Naive thymus-derived CD4-positive, alpha-beta T cell (primary cell): Measurements from ENCODE around the gene KCNIP3. TPM values are rescaled to one million over a fixed set of nuclear protein-coding genes. Genes with fewer than 3 reads are reported as not detected.

Source experiments
- ATAC-seq: fragments of 150-1000 bp; cut with Tn5 transposase; 2 replicates; pipeline ENCODE4 v1.10.0; 2021; ENCODE audit warnings: mild to moderate bottlenecking, moderate library complexity
- CTCF ChIA-PET: fragments of 350-600 bp; sonication (Branson Sonifier 250); formaldehyde crosslinking; loops from one replicate; lab custom pipeline; 2021; ENCODE audit warnings: antibody characterized with exemption; lab: Charles Lee
- POLR2A ChIA-PET: fragments of 350-600 bp; sonication (Branson Sonifier 250); formaldehyde crosslinking; loops from one replicate; lab custom pipeline; 2021; ENCODE audit warnings: antibody characterized with exemption, inconsistent platforms; lab: Charles Lee
- DNase-seq, 9 donors: peaks; one replicate each; pipeline versions ENCODE4 v3.0.0 to v3.0.0-alpha.2; 2020 to 2022; ENCODE audit warnings: mixed read lengths in 1 of 9
- H3K27ac ChIP-seq: one replicate; pipeline ENCODE4 v1.7.0; 2013; ENCODE audit warnings: mild to moderate bottlenecking, low read depth, low read length, moderate library complexity
- H3K27me3 ChIP-seq, 2 donors: one replicate each; pipeline ENCODE4 v1.7.0; 2013; ENCODE audit warnings: low read length in 2 of 2, mild to moderate bottlenecking in 2 of 2, moderate library complexity in 2 of 2; ENCODE audit not compliant: control insufficient read depth in 2 of 2, insufficient read depth in 2 of 2
- H3K36me3 ChIP-seq, 3 experiments: 1 replicate in 2 of 3; 2 replicates in 1 of 3; pipeline ENCODE4 v1.7.0; 2013; ENCODE audit warnings: low read length in 3 of 3, mild to moderate bottlenecking in 3 of 3, moderate library complexity in 1 of 3; ENCODE audit not compliant: insufficient read depth in 3 of 3, control insufficient read depth in 2 of 3
- H3K4me1 ChIP-seq, 2 donors: one replicate each; pipeline ENCODE4 v1.7.0; 2013; ENCODE audit warnings: low read length in 2 of 2, mild to moderate bottlenecking in 2 of 2, moderate library complexity in 1 of 2; ENCODE audit not compliant: control insufficient read depth in 2 of 2, insufficient read depth in 2 of 2
- H3K4me3 ChIP-seq: 2 replicates; pipeline ENCODE4 v1.7.0; 2013; ENCODE audit warnings: mild to moderate bottlenecking, low read length
- H3K9me3 ChIP-seq, 3 experiments: 1 replicate in 2 of 3; 2 replicates in 1 of 3; pipeline ENCODE4 v1.7.0; 2013; ENCODE audit warnings: low read length in 3 of 3; ENCODE audit not compliant: control insufficient read depth in 2 of 3
- H3K27ac Mint-ChIP-seq, 9 donors: one replicate each; pipeline ENCODE4 v1.8.0; 2020 to 2022; ENCODE audit warnings: mixed read lengths in 9 of 9, mild to moderate bottlenecking in 8 of 9, moderate library complexity in 5 of 9, inconsistent platforms in 2 of 9
- H3K27me3 Mint-ChIP-seq, 5 donors: one replicate each; pipeline ENCODE4 v1.8.0; 2021 to 2022; ENCODE audit warnings: mixed read lengths in 5 of 5, mild to moderate bottlenecking in 1 of 5
- H3K36me3 Mint-ChIP-seq, 5 donors: one replicate each; pipeline ENCODE4 v1.8.0; 2020 to 2022; ENCODE audit warnings: mixed read lengths in 5 of 5, mild to moderate bottlenecking in 3 of 5, inconsistent platforms in 1 of 5
- H3K4me1 Mint-ChIP-seq, 7 donors: one replicate each; pipeline ENCODE4 v1.8.0; 2020 to 2022; ENCODE audit warnings: mixed read lengths in 7 of 7, mild to moderate bottlenecking in 3 of 7, inconsistent platforms in 1 of 7
- H3K4me3 Mint-ChIP-seq, 10 donors: one replicate each; pipeline ENCODE4 v1.8.0; 2020 to 2022; ENCODE audit warnings: mild to moderate bottlenecking in 10 of 10, mixed read lengths in 10 of 10, moderate library complexity in 6 of 10, inconsistent platforms in 2 of 10
- H3K9me3 Mint-ChIP-seq, 11 donors: one replicate each; pipeline ENCODE4 v1.8.0; 2020 to 2022; ENCODE audit warnings: mixed read lengths in 11 of 11, mild to moderate bottlenecking in 4 of 11, inconsistent platforms in 1 of 11, moderate library complexity in 1 of 11
- intact Hi-C, 2 donors: fragments of 100-400 bp; cut with micrococcal nuclease; formaldehyde crosslinking; loops; one replicate each; pipeline ENCODE4 v1.15.1; 2023
- polyA plus RNA-seq, 2 donors: library from polyadenylated mRNA; unstranded; fragments of 300-500 nt; fragmentation: Illumina TruSeq; gene quantifications; one replicate each; pipeline ENCODE4 v1.2.3, GENCODE V29; 2021
- total RNA-seq, 6 experiments: library from RNA in 5 of 6; stranded (reverse) in 5 of 6; gene quantifications; 1 replicate in 5 of 6; 2 replicates in 1 of 6; pipeline ENCODE4 v1.2.3 and lab custom pipeline; 2021 to 2026

Gene KCNIP3
- total and polyA plus RNA-seq, 7 experiments from 2014 or later: 1.0 TPM; not detected in 6

DNA sequence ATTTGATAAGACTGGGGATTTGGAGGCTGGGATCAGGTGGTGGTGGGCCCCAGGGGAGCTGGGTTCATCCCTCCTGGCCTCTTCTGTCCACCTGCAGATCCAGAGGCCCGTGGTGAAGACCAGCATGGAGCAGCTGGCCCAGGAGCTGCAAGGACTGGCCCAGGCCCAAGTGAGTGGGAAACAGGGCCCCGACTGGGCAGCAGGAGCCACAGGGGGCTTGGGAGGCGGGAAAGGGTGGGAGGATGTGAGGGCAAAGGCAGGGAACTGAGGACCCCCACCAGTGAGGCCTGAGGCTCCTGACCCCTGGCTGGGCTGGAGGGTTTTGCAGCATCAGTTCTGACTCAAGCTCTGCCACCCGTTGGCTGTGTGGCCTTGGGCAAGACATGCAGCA, 11.6 kb upstream of the KCNIP3 start:
- CTCF ChIA-PET: no interaction called here
- Histone ChIP-seq H3K27me3 (no peaks in the 10 kb centered on the region), H3K9me3 (peaks cover 0 to 6% (median 0%) of the 10 kb centered on the region in 3 experiments), H3K36me3 (no peaks in the 10 kb centered on the region), H3K27ac (no peak overlapping the region), H3K4me1 (no peaks in the 10 kb centered on the region), H3K4me3 (no peak overlapping the region)
- DNase-seq (no peak), ATAC-seq (no peak)
- no peaks in the 10 kb centered on the region for H3K27me3 Mint-ChIP-seq
- H3K27ac Mint-ChIP-seq: no peak overlapping the region
- no peaks in the 10 kb centered on the region for H3K4me1 Mint-ChIP-seq
- H3K9me3 Mint-ChIP-seq: peaks cover 3 to 8% (median 6%) of the 10 kb centered on the region in 11 donors
- H3K4me3 Mint-ChIP-seq: no peak overlapping the region
- peaks cover 0 to 10% (median 0%) of the 10 kb centered on the region in 5 donors for H3K36me3 Mint-ChIP-seq
- POLR2A ChIA-PET: no interaction called here
- intact Hi-C loops: no loop called here

DNA sequence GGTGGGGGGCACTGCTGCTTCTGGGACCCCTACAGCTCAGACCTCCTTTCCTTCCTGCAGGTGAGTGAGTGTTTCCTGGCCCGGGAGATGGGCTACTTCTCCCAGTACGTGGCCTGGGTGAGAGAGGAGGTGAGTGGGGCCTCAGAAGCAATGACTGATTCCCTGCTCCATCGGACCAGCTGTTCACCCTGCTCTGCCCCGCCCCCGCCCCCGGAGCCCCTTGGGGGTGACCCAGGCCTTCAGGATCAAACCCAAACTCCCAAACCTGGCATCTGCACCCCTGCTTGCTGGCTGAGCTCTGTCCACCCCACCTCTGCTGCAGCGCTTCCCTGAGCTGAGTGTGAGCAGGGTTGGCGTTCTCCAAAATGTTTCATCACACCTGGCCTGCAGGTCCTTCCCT, 9.8 kb upstream of the KCNIP3 start:
- intact Hi-C loops: no loop called here
- Mint-ChIP-seq H3K27me3 (no peaks in the 10 kb centered on the region), H3K27ac (no peak overlapping the region), H3K9me3 (peaks cover 6 to 26% (median 17%) of the 10 kb centered on the region in 11 donors), H3K36me3 (peaks cover 0 to 12% (median 3%) of the 10 kb centered on the region in 5 donors), H3K4me3 (no peak overlapping the region), H3K4me1 (no peaks in the 10 kb centered on the region)
- Histone ChIP-seq H3K9me3 (peaks cover 0 to 15% (median 0%) of the 10 kb centered on the region in 3 experiments), H3K27ac (no peak overlapping the region), H3K36me3 (no peaks in the 10 kb centered on the region), H3K4me3 (no peak overlapping the region), H3K4me1 (no peaks in the 10 kb centered on the region), H3K27me3 (no peaks in the 10 kb centered on the region)
- POLR2A ChIA-PET: no interaction called here
- DNase-seq (no peak), ATAC-seq (no peak)
- CTCF ChIA-PET: no interaction called here

DNA sequence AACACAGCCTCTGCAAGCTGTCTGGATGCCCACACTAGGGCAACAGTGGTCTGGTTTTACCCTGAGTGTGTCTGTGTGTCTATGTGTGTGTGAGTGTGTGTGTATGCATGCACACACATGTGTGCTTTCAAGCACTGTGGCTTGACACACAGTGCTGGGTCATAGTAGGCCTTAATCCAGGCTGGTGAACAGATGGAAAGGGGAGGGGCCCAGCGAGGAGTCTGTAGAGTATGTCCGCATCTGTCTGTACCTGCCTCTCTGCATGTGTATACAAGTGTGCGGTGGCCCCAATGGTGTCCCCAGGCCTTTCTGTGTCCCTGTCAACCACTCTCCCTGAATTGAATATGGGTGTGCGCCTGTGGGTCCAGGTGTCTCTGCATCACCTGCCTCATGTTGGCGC, 9.3 kb upstream of the KCNIP3 start:
- ChIA-PET POLR2A (no interaction called here), CTCF (no interaction called here)
- DNase-seq (no peak), ATAC-seq (peak; percentile 6)
- Mint-ChIP-seq H3K4me3 (no peak overlapping the region), H3K36me3 (peaks cover 0 to 12% (median 3%) of the 10 kb centered on the region in 5 donors), H3K9me3 (peaks cover 6 to 29% (median 17%) of the 10 kb centered on the region in 11 donors), H3K27me3 (no peaks in the 10 kb centered on the region), H3K27ac (no peak overlapping the region), H3K4me1 (no peaks in the 10 kb centered on the region)
- H3K27ac ChIP-seq: no peak overlapping the region
- intact Hi-C loops: no loop called here
- no peaks in the 10 kb centered on the region for H3K27me3 ChIP-seq
- H3K9me3 ChIP-seq: peaks cover 0 to 19% (median 0%) of the 10 kb centered on the region in 3 experiments
- H3K4me1 ChIP-seq: no peaks in the 10 kb centered on the region
- no peaks in the 10 kb centered on the region for H3K36me3 ChIP-seq
- H3K4me3 ChIP-seq: no peak overlapping the region

DNA sequence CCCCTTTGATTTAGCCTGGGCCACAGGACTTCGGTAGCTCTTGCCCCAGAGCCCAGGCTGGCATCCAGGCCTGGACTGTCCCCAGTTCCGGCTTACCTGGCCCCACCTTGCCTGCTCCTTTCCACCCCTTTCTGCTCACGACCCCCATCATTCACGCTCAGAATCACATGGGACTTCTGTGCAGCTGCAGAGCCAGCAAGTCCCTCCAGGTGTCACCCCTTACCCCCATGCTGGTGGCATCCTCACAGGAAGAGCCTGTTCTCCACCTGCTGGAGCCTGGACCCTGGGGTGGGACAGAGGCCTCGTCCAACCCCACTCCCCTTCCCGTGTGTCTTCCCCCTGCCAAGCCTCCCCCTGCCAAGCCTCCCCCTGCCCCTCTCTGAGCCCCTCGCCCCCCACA, 7.9 kb upstream of the KCNIP3 start:
- no peaks in the 10 kb centered on the region for H3K36me3 ChIP-seq
- no peak overlapping the region for H3K27ac ChIP-seq
- Mint-ChIP-seq H3K36me3 (peaks cover 0 to 12% (median 3%) of the 10 kb centered on the region in 5 donors), H3K27ac (no peak overlapping the region), H3K4me3 (no peak overlapping the region), H3K4me1 (no peaks in the 10 kb centered on the region), H3K9me3 (peaks cover 6 to 29% (median 16%) of the 10 kb centered on the region in 11 donors), H3K27me3 (no peaks in the 10 kb centered on the region)
- ATAC-seq: no peak
- no peak overlapping the region for H3K4me3 ChIP-seq
- no peaks in the 10 kb centered on the region for H3K27me3 ChIP-seq
- no peak for DNase-seq
- no peaks in the 10 kb centered on the region for H3K4me1 ChIP-seq
- POLR2A ChIA-PET: no interaction called here
- H3K9me3 ChIP-seq: peaks cover 0 to 21% (median 0%) of the 10 kb centered on the region in 3 experiments
- intact Hi-C loops: no loop called here
- CTCF ChIA-PET: no interaction called here

DNA sequence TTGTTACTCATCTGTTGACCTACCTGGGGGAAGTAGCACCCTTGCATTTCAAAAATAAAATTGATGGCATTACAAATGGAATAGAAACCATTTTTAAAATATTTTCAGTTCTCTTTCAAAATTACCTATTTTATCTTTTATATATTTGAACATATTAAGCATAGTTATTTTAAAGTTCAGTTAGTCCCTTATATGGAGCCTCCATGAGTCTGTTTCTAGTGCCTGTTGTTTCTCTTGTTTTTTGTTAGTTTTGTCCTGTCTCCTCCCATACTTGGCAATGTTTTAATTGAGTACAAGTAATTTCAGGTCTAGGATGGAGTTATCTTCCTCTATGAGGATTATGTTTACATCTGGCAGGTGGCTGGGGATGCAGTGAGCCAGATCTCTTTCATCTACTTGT, 5.9 kb upstream of the KCNIP3 start:
- no peak overlapping the region for H3K4me3 ChIP-seq
- ChIA-PET CTCF (no interaction called here), POLR2A (no interaction called here)
- peaks cover 6 to 29% (median 16%) of the 10 kb centered on the region in 11 donors for H3K9me3 Mint-ChIP-seq
- no peak for ATAC-seq
- intact Hi-C loops: no loop called here
- DNase-seq: no peak
- H3K4me1 Mint-ChIP-seq: no peaks in the 10 kb centered on the region
- no peak overlapping the region for H3K27ac ChIP-seq
- H3K4me1 ChIP-seq: no peaks in the 10 kb centered on the region
- no peak overlapping the region for H3K4me3 Mint-ChIP-seq
- H3K27me3 ChIP-seq: no peaks in the 10 kb centered on the region
- no peaks in the 10 kb centered on the region for H3K36me3 ChIP-seq
- H3K36me3 Mint-ChIP-seq: peaks cover 0 to 12% (median 3%) of the 10 kb centered on the region in 5 donors
- H3K9me3 ChIP-seq: peaks cover 0 to 21% (median 0%) of the 10 kb centered on the region in 3 experiments
- H3K27ac Mint-ChIP-seq: no peak overlapping the region
- H3K27me3 Mint-ChIP-seq: peaks cover 0 to 5% (median 0%) of the 10 kb centered on the region in 5 donors

DNA sequence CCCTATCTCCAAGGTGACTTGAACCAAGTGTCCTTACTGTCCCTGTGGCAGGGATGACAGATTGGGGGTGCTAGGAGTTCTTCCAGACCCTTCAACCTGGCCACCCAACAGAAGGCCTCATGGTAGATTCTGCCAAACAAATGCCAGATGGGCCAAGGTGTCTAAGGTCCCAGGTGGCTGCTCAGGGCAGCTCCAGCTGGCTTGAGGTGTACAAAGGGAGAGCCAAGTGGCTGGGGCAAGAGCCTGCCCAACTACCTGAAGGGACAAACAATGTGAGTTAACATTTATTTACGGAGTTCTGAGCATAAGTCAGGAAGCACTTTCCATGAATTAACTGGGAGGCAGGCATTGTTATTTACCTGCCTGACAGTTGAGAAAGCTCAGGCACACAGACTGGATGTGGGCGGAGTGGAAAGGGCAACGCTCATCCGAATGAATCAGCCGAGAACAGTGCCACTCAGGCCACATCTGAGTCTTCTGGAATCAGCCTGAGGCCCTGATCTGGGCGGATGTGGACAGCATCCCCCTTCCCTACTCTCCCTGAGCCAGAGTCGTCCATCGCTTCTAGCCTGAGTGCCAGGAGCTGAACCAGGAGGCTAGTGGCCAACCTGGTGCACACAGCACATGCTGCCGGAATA, 4.4 kb upstream of the KCNIP3 start:
- intact Hi-C loops: no loop called here
- H3K27me3 Mint-ChIP-seq: peaks cover 0 to 15% (median 0%) of the 10 kb centered on the region in 5 donors
- ChIA-PET POLR2A (no interaction called here), CTCF (no interaction called here)
- peaks cover 6 to 29% (median 16%) of the 10 kb centered on the region in 11 donors for H3K9me3 Mint-ChIP-seq
- peaks cover 0 to 21% (median 0%) of the 10 kb centered on the region in 3 experiments for H3K9me3 ChIP-seq
- no peak overlapping the region for H3K27ac Mint-ChIP-seq
- no peaks in the 10 kb centered on the region for H3K27me3 ChIP-seq
- no peak overlapping the region for H3K4me3 Mint-ChIP-seq
- no peaks in the 10 kb centered on the region for H3K36me3 ChIP-seq
- H3K4me1 ChIP-seq: no peaks in the 10 kb centered on the region
- ATAC-seq: no peak
- no peak for DNase-seq
- peaks cover 0 to 12% (median 3%) of the 10 kb centered on the region in 5 donors for H3K36me3 Mint-ChIP-seq
- H3K4me3 ChIP-seq: no peak overlapping the region
- H3K4me1 Mint-ChIP-seq: peaks cover 0 to 8% (median 0%) of the 10 kb centered on the region in 7 donors
- no peak overlapping the region for H3K27ac ChIP-seq
